Peyer's patch (tissue), 4 donors: Measurements from ENCODE around the gene ATXN1. TPM values are rescaled to one million over a fixed set of nuclear protein-coding genes. Genes with fewer than 3 reads are reported as not detected.
"Not testable (repeated sequence)": the region's sequence is repeated elsewhere in the genome, so short reads cannot be mapped to it uniquely, and the experiment has no call there.

Experiments used
- DNase-seq, 3 donors: peaks; one replicate each; pipeline ENCODE4 v3.0.0-alpha.2; 2017 to 2019
- H3K27ac ChIP-seq, 4 donors: fragments of 200-600 bp; sonication (generic); one replicate each; pipeline ENCODE4 v1.5.1; 2016 to 2019
- H3K27me3 ChIP-seq, 2 donors: fragments of 200-600 bp; sonication (generic); one replicate each; pipeline ENCODE4 v1.5.1; 2019
- H3K36me3 ChIP-seq, 3 donors: fragments of 200-600 bp; sonication (generic); one replicate each; pipeline ENCODE4 v1.5.1; 2016 to 2019
- H3K4me1 ChIP-seq, 4 donors: fragments of 200-600 bp; sonication (generic); one replicate each; pipeline ENCODE4 v1.5.1; 2016 to 2019
- H3K4me3 ChIP-seq, 4 donors: fragments of 200-600 bp; sonication (generic); 1 replicate in 3 of 4; 2 replicates in 1 of 4; pipeline ENCODE4 v1.5.1; 2016 to 2019; ENCODE audit warnings: mild to moderate bottlenecking in 1 of 4
- H3K9me3 ChIP-seq, 4 donors: fragments of 200-600 bp; sonication (generic); one replicate each; pipeline ENCODE4 v1.5.1; 2016 to 2019; ENCODE audit warnings: mild to moderate bottlenecking in 1 of 4
- CTCF ChIP-seq, 6 experiments: fragments of 450-650 bp in 4 of 6; fragments of 200-600 bp in 2 of 6; sonication (generic) in 1 of 6; IDR thresholded peaks; one replicate each; pipeline ENCODE4 v1.5.1; 2017 to 2019; ENCODE audit warnings: antibody characterized with exemption in 6 of 6, mild to moderate bottlenecking in 3 of 6, moderate library complexity in 1 of 6
- POLR2A ChIP-seq, 2 donors: fragments of 450-650 bp; IDR thresholded peaks; one replicate each; pipeline ENCODE4 v1.5.1; 2017; ENCODE audit warnings: antibody characterized with exemption in 2 of 2, mild to moderate bottlenecking in 2 of 2, moderate library complexity in 2 of 2
- total RNA-seq, 4 donors: library from RNA; depleted of rRNA; stranded (reverse); fragments of >200 nt; gene quantifications; one replicate each; pipeline ENCODE4 v1.1.0, GENCODE V29; 2016

The ATXN1 gene
- total RNA-seq, 4 donors from 2014 or later = 34.7 to 48.5 (median 43.1) TPM

- H3K4me3 ChIP-seq = no peak overlapping the region
- no peak overlapping the region for H3K27ac ChIP-seq
- H3K27me3 ChIP-seq = no peaks in the 10 kb centered on the region
- H3K9me3 ChIP-seq = no peaks in the 10 kb centered on the region
- no peak for TF ChIP-seq CTCF (IDR thresholded peaks at IDR 0.05)
- TF ChIP-seq POLR2A (IDR thresholded peaks at IDR 0.05) = no peak
- no peaks in the 10 kb centered on the region for H3K4me1 ChIP-seq
- no peak for DNase-seq
- no peaks in the 10 kb centered on the region for H3K36me3 ChIP-seq
Measured at GRCh38 chr6:16461491-16461890, 299.8 kb downstream of the ATXN1 start.

- not testable (repeated sequence) for H3K27ac ChIP-seq, H3K4me1 ChIP-seq, DNase-seq, H3K9me3 ChIP-seq, H3K36me3 ChIP-seq, H3K27me3 ChIP-seq, H3K4me3 ChIP-seq
Measured at GRCh38 chr6:16459472-16459871, 301.8 kb downstream of the ATXN1 start.

DNA sequence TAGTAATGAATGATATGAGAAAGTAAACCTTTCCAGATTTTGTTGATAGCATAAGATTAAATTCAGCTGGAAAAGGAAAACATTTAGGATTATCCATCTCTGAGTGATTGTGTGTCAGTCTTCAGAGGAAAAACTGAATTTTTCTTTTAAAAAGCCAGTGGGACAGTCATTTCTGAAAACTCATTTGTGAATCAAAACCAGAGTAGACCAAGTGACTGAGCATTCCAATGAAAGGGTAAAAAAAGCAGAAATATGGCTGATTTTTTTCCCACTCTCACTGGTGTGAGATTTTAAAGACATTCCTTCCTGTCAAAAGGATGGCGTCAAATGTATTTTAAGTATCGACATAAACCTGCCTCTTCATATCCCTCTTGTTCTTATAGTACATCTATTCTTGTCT, 308.9 kb downstream of the ATXN1 start:
- no peak overlapping the region for H3K4me3 ChIP-seq
- no peak for DNase-seq
- H3K9me3 ChIP-seq = no peaks in the 10 kb centered on the region
- H3K27ac ChIP-seq = no peak overlapping the region
- H3K4me1 ChIP-seq = no peaks in the 10 kb centered on the region
- H3K36me3 ChIP-seq = no peaks in the 10 kb centered on the region
- TF ChIP-seq POLR2A (IDR thresholded peaks at IDR 0.05) (no peak), CTCF (IDR thresholded peaks at IDR 0.05) (no peak)
- no peaks in the 10 kb centered on the region for H3K27me3 ChIP-seq

GRCh38 chr6:16450821-16451220, 310.4 kb downstream of the ATXN1 start:
- Histone ChIP-seq H3K36me3 (no peaks in the 10 kb centered on the region), H3K9me3 (no peaks in the 10 kb centered on the region), H3K4me3 (no peak overlapping the region), H3K27me3 (no peaks in the 10 kb centered on the region), H3K27ac (no peak overlapping the region), H3K4me1 (peaks cover 0 to 3% (median 0%) of the 10 kb centered on the region in 4 donors)
- TF ChIP-seq CTCF (IDR thresholded peaks at IDR 0.05) (no peak), POLR2A (IDR thresholded peaks at IDR 0.05) (no peak)
- DNase-seq = no peak

DNA sequence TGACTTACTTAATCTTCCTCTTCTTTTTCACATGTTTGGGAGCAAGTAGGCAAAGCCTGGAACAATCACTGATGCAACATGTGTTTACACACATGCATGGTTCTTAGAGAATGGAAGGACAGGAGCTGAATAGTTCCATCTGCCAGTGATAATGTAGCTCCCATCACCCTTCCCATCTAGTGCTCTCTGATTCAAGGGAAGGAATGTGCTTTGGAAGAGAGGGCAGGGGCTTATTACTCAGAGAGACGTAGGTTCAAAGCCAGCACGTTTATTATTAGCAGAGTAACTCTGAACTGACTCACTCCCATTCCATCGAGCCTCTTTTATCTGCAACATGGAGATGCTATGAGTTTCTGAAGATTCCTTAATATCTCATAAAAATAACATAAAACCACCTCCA, 311.0 kb downstream of the ATXN1 start:
- Histone ChIP-seq H3K4me3 (no peak overlapping the region), H3K36me3 (no peaks in the 10 kb centered on the region), H3K27me3 (no peaks in the 10 kb centered on the region), H3K27ac (no peak overlapping the region), H3K9me3 (no peaks in the 10 kb centered on the region), H3K4me1 (peaks cover 0 to 3% (median 0%) of the 10 kb centered on the region in 4 donors)
- no peak for DNase-seq
- TF ChIP-seq CTCF (IDR thresholded peaks at IDR 0.05) = no peak
- TF ChIP-seq POLR2A (IDR thresholded peaks at IDR 0.05) = no peak

DNA sequence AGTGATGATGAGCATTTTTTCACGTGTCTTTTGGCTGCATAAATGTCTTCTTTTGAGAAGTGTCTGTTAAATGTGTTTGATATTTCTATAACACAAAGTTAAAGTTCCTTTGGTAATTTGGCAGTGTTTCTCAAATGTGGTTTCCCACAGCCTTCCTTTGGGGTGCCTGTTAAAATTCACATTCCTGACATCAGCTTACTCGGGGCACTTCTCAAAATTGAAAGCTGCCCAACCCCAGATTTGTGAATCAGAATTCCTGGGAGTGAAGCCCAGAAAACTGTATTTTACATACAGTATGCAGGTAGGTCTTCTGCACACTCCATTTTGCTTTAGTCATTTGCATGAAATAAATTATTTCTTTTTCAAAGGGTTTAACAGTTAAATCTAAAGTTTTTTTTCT, 315.0 kb downstream of the ATXN1 start:
- no peaks in the 10 kb centered on the region for H3K9me3 ChIP-seq
- no peaks in the 10 kb centered on the region for H3K36me3 ChIP-seq
- DNase-seq = no peak
- peaks cover 0 to 3% (median 0%) of the 10 kb centered on the region in 4 donors for H3K4me1 ChIP-seq
- no peak overlapping the region for H3K4me3 ChIP-seq
- TF ChIP-seq POLR2A (IDR thresholded peaks at IDR 0.05) = no peak
- TF ChIP-seq CTCF (IDR thresholded peaks at IDR 0.05) = no peak
- H3K27ac ChIP-seq = no peak overlapping the region
- no peaks in the 10 kb centered on the region for H3K27me3 ChIP-seq
